ENCODE results near the gene CHST9. TPM values are rescaled to one million over a fixed set of nuclear protein-coding genes. Genes with fewer than 3 reads are reported as not detected.

The CHST9 gene
- total RNA-seq, 2 donors from 2014 or later = 0.07 TPM; not detected in 1

DNA sequence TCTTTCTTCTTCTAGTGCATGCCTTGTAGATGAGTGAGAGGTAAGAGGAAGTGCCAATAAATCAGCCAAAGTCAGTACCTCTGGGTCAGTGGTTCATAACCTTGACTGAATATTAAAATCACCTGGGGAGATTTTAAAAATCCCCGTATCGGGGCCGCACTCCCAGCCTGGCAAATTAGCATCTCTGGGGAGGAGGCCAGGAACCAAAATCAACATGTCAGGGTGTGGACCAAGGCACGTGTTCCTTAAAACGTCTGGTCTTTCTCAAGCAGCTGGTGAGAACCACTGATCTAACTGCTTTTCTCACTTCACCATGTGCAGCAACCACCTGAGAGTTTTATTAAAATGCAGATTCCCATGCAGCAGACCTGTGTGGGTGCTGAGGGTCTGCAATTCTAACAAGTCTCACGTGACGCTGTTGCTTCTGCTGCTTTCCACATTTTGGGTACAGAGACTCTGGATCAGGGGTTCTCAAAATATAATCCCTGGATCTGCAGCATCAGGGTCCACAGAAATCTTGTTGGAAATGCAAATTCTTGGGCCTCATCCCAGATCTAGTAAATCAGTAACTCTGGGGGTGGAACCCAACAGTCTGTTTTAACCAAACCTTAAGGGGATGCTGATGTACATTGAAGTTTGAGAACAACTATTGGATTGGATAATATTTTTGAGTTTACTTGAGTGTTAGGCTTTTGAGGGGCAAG lies 49.5 kb downstream of the CHST9 start:
- no peaks in the 10 kb centered on the region for H3K9me3 ChIP-seq
- H3K4me1 ChIP-seq (ENCODE audit: control insufficient read depth in 1 of 2, low read depth in 2 of 2) = no peaks in the 10 kb centered on the region
- DNase-seq (ENCODE audit: low spot score) (no peak), ATAC-seq (ENCODE audit: insufficient number of reproducible peaks, low FRiP score, low read depth) (no peak)
- TF ChIP-seq, protein P1, sequence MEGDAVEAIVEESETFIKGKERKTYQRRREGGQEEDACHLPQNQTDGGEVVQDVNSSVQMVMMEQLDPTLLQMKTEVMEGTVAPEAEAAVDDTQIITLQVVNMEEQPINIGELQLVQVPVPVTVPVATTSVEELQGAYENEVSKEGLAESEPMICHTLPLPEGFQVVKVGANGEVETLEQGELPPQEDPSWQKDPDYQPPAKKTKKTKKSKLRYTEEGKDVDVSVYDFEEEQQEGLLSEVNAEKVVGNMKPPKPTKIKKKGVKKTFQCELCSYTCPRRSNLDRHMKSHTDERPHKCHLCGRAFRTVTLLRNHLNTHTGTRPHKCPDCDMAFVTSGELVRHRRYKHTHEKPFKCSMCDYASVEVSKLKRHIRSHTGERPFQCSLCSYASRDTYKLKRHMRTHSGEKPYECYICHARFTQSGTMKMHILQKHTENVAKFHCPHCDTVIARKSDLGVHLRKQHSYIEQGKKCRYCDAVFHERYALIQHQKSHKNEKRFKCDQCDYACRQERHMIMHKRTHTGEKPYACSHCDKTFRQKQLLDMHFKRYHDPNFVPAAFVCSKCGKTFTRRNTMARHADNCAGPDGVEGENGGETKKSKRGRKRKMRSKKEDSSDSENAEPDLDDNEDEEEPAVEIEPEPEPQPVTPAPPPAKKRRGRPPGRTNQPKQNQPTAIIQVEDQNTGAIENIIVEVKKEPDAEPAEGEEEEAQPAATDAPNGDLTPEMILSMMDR (IDR thresholded peaks at IDR 0.05) = no peak
- no peak overlapping the region for H3K4me3 ChIP-seq
- no peak overlapping the region for H3K27ac ChIP-seq
- no peaks in the 10 kb centered on the region for H3K27me3 ChIP-seq (replicated peaks; ENCODE audit: insufficient read depth)
- H3K36me3 ChIP-seq = no peaks in the 10 kb centered on the region

GRCh38 chr18:27130065-27130630 lies 55.0 kb downstream of the CHST9 start:
- Histone ChIP-seq H3K4me3 (no peak overlapping the region), H3K27me3 (replicated peaks; ENCODE audit: insufficient read depth) (no peaks in the 10 kb centered on the region), H3K9me3 (no peaks in the 10 kb centered on the region), H3K4me1 (ENCODE audit: control insufficient read depth in 1 of 2, low read depth in 2 of 2) (no peaks in the 10 kb centered on the region), H3K27ac (no peak overlapping the region), H3K36me3 (no peaks in the 10 kb centered on the region)
- TF ChIP-seq, protein P1 (IDR thresholded peaks at IDR 0.05) = no peak
- DNase-seq (ENCODE audit: low spot score) = no peak
- no peak for ATAC-seq (ENCODE audit: insufficient number of reproducible peaks, low FRiP score, low read depth)

GRCh38 chr18:27124196-27124595 lies 60.9 kb downstream of the CHST9 start:
- TF ChIP-seq, protein P1 (IDR thresholded peaks at IDR 0.05) = no peak
- Histone ChIP-seq H3K9me3 (no peaks in the 10 kb centered on the region), H3K27ac (no peak overlapping the region), H3K36me3 (no peaks in the 10 kb centered on the region), H3K4me3 (no peak overlapping the region), H3K27me3 (replicated peaks; ENCODE audit: insufficient read depth) (no peaks in the 10 kb centered on the region), H3K4me1 (ENCODE audit: control insufficient read depth in 1 of 2, low read depth in 2 of 2) (no peaks in the 10 kb centered on the region)
- DNase-seq (ENCODE audit: low spot score) (no peak), ATAC-seq (ENCODE audit: insufficient number of reproducible peaks, low FRiP score, low read depth) (no peak)

- no peaks in the 10 kb centered on the region for H3K9me3 ChIP-seq
- no peak for DNase-seq (ENCODE audit: low spot score)
- TF ChIP-seq, protein P1 (IDR thresholded peaks at IDR 0.05) = no peak
- no peak overlapping the region for H3K27ac ChIP-seq
- H3K27me3 ChIP-seq (replicated peaks; ENCODE audit: insufficient read depth) = no peaks in the 10 kb centered on the region
- H3K4me1 ChIP-seq (ENCODE audit: control insufficient read depth in 1 of 2, low read depth in 2 of 2) = no peaks in the 10 kb centered on the region
- no peak overlapping the region for H3K4me3 ChIP-seq
- no peak for ATAC-seq (ENCODE audit: insufficient number of reproducible peaks, low FRiP score, low read depth)
- H3K36me3 ChIP-seq = no peaks in the 10 kb centered on the region
These were observed 64.0 kb downstream of the CHST9 start for GRCh38 chr18:27121108-27121507.

DNA sequence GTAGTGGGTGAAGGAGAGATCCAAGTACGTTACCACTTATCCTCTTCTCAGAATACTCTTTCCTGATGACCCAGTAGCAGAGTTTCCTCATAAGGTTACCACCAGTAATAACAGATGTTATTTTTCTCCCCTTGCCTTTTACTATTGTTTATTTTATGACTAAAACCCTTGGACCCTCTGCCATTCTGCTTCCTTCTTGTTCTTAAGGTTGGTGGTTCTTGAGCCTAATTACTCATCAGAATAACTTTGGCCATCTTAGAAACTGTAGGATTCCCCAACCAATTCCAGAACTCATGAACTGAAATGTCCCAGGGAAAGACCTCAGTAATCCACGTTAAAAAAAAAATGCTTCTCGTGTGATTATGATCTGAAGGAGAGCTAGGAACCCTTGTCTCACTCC lies 64.9 kb downstream of the CHST9 start:
- TF ChIP-seq, protein P1 (IDR thresholded peaks at IDR 0.05) = no peak
- DNase-seq (ENCODE audit: low spot score) (no peak), ATAC-seq (ENCODE audit: insufficient number of reproducible peaks, low FRiP score, low read depth) (no peak)
- H3K4me3 ChIP-seq = no peak overlapping the region
- H3K9me3 ChIP-seq = no peaks in the 10 kb centered on the region
- no peaks in the 10 kb centered on the region for H3K36me3 ChIP-seq
- no peaks in the 10 kb centered on the region for H3K27me3 ChIP-seq (replicated peaks; ENCODE audit: insufficient read depth)
- H3K4me1 ChIP-seq (ENCODE audit: control insufficient read depth in 1 of 2, low read depth in 2 of 2) = no peaks in the 10 kb centered on the region
- H3K27ac ChIP-seq = no peak overlapping the region
